Dedifferentiated amniotic fluid mesenchymal stem cell (primary cell): ENCODE measurements around the gene CADPS2.

Experiments
- DNase-seq: peaks from one replicate; pipeline ENCODE4 v3.0.0-alpha.2; 2016; ENCODE audit errors: extremely low spot score

Gene CADPS2

DNA sequence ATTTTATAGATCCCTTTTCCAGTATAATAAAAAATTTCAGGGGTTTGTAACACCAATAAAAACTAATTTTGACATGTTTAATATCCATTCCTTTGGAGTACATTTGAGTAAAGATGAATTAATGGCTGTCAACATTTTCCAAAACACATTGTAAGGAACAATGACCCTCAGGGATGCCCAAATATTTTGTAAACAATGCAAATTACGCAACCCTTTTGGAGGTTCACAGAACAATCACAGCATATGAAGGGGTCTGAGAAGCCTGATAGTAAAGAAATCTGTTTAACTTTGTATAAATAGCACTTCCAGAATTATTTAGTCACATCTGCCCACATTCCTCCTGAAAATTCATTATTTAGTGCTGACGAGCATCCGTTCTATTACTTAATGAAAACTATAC lies 428.9 kb downstream of the CADPS2 start:
- DNase-seq: no peak

DNA sequence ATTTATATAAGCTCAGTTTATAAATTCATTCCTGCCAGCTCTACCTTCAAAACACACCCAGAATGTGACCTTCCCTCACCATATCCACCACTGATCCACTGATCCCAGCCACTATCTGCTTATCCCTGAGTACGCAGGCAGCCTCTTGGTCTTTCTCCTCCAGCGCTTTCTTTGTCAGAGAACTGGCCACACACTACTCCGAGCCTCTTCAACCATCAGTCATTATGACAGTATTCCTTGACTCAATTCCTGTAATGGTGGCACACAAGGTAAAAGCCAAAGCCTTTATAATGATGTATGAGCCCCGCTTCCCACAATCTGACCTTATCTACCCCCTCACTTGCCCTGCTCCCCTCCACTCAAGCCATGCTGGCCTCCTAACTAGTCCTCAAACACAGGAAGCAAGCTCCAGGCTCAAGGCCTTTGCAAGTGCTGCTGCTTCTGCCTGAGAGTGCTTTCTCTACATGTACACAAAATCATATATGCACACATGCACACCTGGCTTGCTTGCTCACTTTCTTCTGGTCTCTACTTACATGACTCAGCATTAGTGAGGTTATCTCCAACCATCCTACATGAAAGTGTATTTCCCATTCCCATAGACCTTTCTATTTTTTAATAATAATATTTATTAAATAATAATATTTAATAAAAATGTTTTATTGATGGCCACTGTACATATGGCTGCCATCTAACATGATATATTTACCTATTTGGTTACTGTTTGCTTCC lies 431.3 kb downstream of the CADPS2 start:
- no peak for DNase-seq

DNA sequence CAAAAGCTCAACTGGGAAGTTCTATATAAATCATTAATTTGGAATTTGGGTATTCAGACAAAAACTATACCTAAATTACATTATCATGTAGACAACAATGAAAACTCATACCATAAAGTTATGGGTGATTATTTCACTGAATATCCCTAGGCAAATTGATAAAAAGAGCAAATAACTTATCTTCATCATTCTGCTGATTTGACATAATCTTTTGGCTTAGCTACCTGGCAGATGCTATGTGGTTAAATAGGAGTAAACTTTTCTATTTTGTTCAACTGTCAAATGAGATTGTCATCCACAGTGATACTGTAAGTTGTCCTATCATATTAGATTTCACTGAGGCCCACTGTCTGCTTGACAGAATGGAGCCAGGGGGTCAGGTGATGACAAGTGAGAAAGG lies 432.8 kb downstream of the CADPS2 start:
- no peak for DNase-seq

DNA sequence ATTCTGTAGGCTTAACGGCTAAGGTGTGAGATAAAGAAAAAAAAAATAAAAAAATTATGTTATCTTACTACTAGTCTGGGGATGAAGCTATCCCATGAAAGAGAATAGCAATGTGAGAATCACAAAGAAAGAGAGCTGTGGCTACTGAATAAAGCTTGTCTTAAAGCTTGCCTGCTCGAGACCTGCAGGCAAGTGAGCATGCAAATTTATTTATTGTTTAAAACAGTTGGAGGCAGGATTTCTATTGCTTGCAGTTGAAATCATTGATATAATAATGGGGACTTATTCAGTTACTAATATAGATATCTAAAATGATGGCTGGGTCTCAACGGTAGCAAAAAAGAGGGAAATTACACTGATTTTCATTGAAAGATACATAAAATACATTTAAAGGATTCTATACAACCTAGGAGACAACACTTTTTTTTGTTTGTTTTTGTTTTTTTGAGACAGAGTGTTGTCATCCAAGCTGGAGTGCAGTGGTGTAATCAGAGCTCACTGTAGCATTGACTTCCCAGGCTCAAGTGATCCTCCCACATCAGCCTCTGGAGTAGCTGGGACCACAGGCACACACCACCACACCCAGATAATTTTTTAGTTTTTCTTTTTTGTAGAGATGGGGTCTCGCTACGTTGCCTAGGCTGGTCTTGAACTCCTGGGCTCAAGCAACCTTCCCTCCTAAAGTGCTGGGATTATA lies 437.2 kb downstream of the CADPS2 start:
- DNase-seq: no peak

DNA sequence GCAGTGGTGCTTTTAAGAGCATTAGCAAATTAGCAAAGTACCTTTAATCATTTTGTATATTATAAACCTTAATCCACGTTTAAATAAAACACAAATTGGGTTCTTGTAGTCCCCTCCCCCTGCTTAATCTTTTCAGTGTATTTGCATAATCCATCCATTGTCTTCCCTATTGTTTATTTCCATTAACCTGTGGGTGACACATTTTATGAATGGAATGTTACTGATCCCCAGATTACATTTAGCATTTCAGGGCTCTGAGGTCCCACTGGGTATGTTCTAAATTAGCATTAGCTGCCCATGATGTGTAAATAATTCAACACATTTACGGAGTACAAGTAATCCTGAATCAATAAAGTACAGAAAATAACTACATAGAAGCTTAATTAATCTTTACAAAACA lies 443.3 kb downstream of the CADPS2 start:
- DNase-seq: no peak

DNA sequence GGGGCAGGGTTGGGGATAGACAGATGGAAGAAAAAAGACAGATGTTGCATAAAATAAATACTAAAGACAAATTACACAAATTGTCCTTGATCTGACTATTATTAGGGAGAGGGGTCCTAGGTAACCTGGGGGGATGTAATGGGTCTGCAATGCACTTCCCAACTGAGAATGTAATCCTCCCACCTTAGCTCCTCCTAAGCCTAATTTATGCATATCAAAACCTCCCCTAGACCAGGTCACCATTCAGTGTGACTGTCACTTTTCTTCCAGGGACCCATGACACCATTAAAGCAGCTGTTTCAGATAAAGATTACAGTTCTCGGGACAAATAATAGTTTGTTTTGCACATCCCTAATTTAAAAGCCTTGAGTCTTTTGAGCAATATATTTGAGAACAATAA lies 447.8 kb downstream of the CADPS2 start:
- DNase-seq: no peak

DNA sequence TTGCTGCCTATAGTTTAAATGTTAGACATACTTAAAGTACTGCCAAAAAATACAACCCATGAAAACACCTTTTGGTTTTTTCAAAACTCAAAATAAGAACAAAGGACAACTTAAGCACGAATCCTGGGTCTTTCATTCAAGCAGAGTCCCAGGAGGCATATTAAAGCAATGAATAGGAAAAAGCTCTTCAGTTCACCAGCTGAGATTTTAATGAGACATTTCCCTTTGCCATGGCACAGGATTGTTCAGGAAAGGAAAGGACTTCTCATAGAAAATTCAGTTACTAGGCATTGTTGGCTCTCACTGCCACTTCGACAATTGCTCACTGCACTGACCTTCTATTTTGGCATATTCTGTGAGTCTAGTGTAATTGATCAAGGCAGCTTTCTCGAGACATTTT lies 448.3 kb downstream of the CADPS2 start:
- no peak for DNase-seq

DNA sequence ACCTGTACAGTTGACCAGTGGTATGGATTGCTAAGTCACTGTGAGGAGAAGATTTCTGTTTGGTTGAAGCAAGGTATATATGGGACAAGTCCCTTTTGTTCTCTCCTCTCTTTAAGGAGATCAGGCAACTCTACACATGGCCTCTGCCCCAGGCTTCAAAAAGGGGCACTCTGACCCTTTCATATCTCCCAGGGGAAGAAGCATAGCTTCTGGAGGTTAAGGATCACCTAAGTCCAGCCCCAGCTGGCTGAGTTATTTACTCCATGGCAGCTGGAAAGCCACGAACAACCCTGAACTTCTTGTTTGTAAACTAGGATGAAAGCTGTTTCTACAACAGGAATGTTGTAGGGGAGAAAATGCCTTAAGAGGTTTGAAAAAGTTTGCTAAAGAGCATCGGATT lies 452.5 kb downstream of the CADPS2 start:
- DNase-seq: no peak

DNA sequence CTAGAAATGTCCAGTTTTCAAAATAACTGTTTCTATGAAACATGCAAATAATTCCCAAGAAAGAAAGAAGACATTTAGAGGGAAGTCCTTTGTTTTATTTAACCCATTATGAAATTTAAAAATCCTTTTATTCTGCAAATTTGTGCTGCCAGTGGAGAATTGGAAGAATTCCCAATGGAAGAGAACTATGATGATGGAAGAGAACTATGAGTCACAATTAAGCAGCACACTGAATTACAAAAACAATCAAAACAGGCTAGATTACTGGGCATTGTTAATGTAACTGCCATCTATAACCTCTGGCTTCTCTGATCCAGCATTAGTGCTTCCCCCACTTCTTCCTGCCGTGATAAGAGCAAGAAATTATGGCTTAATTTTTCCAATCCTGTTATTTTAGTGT lies 455.6 kb downstream of the CADPS2 start:
- no peak for DNase-seq

DNA sequence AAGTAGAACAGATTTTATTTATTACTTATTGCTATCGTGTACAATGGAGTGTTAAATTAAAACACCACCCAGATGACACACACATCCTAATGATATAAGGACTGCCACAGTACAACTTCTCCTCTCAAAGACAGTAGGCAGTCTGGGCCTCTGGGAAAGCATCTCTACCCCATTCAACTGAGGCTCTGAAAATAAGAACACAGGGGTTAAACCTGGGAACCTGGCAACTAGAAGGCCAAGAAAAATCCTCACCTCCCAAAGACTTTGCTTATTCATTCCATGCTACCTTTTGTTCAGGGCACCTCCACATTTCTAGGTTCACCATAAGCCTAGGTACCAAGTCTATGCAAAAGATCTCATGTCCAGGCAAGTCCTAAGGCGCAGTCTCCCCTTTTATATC lies 456.3 kb downstream of the CADPS2 start:
- DNase-seq: no peak

DNA sequence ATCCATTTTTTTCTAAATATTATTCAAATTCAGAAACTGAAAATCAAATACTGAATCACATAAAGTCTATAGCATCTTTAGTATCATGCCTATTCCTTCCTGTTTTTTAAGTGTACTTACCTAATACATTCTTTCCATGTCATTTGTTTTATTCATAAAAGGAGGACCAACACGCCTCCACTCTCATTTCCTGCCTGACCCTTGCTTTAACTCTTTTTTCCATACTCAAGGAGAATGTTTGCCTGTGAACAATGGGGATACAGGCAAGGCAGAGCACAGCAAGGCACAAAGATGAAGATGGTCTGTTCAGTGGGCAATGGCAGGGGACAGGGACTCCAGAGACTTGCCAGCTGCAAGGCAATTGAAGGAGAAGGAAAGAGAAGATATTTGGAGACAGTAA lies 460.5 kb downstream of the CADPS2 start:
- DNase-seq: no peak

DNA sequence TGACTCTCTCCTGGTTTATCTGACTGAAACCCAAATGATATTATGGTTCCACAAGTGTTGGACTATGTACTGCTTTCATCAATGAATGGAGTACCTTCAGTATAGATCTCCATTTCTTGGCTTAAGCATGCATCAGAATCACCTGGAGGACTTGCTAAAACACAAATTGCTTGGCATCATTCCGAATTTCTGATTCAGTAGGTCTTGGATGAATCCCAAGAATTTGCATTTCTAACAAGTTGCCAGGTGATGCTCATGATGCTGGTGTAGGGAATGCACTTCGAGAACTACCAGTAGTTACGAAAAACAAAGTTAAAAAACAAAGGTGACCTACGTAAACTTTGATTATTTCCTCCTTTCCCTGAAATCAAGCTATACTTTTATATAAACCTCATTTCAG lies 462.7 kb downstream of the CADPS2 start:
- no peak for DNase-seq

DNA sequence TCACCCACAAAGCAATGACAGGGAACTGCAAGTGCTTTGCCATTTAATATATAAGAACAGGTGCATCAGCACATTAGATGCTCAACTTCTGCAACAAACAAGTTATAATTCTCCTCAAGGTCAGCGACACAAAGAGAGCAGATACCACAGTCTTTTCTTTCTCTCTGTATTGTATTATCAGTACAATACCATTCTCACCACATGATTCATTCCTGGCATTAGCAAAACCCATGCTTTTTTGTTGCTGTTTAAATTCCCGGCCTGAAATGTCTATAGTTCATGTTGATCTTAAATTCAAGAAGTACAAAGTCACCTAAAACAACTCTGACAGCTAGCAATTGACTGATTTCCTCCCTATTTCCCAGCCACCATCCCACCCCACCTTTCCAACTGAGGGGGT lies 469.9 kb downstream of the CADPS2 start:
- DNase-seq: no peak

DNA sequence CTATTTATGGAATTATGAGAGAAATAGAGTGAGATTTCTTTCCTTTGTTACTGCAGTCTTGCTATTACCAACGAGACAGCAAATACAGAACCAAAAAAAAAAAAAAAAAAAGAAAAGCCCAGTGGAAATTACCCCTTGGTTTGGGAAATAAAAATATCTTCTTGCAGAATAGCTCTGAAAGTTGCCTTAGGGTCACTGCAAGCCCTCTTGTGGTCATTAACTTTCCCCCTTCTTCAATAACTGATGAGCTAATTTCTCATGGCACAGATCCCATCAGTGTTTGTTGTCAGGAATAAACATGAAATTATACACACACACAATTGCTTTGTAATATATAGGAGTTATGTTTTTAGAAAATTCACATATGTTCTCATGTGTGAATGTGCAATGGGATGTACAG lies 470.8 kb downstream of the CADPS2 start:
- DNase-seq: no peak

DNA sequence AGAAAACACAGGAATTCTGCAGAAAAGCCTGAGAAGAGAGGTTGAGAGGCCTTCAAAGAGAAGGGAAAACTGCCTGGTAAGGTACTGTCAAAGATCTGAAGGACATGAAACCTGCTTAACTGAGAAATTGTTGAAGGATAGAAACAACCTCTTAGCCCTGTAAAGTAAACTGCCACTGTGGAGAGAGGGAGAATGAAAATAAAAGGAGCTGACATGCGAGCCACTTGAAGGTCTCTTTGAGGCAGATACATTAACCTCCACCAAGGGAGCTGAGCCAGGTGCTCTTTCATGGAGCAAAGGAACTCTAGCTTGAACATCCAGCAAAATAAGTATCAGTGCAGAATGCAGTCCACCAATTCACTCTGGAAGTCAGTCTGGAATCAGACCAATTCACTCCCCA lies 472.9 kb downstream of the CADPS2 start:
- DNase-seq: no peak

DNA sequence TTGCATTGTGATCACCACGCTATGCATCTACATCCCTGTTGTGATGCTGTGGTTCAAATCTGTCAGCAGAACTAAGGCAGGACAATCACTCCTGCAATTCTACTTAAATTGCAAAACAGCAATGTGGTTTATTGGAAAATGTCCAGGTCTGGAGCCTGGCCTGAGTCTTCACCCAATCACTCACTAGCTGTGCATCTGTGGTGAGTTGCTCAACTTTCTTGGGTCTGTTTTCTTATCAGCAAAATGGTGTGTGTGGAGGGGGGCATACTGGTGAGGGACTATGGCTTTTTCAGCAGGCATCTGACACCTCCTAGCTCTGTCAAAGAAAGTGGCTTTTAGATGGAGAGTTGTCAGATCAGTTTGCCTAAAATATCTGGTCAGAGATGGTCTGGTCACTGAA lies 473.4 kb downstream of the CADPS2 start:
- DNase-seq: peak; percentile 40

DNA sequence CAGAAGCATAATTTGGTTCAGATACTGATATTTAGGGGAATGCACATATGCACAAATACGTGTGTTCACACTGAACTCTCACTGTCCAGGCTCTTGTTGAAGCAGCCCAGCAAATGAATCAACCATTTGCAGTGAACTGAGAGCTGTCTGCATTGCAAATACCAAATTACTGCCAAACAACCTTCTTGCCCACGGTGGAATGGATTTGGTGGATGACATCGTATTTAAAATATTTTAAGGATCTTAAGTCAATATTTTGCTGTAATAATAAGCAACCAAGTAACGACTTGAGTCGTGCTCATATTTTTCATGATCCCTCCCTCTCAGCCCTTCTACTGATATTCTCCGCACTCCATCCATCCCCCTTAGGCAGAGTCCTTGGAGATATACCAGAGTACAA lies 473.8 kb downstream of the CADPS2 start:
- no peak for DNase-seq

DNA sequence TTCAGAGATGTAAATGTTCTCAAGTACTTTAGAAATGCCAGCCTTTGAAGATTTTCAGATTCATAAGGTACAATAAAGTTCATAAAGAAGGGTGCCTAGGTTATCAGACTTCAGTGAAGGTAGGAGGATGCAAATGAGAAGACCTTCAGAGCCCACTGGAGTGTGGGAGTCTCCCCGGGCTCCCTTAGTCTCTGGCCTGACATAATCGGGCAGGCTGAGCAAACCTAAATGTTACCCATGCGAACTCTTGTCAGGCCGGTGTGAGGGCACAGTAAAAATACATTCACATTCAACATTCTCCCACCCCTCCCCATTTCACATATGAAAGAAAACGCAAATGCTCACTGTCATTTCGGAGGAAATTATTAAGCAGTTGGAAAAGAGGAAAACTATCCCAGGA lies 479.1 kb downstream of the CADPS2 start:
- no peak for DNase-seq

DNA sequence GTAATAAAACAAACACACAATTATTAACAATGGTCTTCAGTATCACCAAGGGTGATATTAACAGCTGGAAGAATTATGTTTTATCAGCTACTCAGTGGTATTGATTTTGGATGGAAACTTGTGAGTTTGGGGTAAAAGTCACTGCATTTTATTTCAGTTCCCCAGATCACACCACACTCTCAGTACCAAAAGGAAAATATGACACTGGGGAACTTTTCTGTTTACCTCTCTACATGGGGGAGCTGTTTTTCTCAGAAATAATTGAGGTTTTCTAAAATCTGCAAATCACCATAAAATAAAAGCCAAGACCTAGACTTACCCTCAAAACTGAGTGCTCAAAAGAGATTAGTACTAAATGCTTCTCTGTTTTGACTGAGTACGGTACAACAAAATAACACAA lies 483.1 kb downstream of the CADPS2 start:
- DNase-seq: no peak

DNA sequence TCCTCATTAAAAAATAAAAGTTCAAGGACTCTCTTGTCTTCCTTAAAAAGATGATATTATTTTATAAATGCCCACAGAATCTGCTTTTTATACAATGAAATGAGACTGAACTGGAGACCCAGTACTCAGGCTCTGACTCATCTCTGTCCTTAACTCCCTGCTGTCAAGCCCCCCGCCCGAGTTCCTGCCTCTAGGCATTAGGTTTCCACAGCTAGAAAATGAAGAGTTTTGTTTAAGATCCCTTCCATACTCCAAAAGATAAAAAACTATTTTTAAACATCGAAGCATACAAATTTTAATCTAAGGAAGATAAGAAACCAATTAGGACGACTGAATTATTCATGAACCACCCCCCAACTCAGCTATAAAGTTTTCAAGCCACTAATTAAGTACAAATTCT lies 484.0 kb downstream of the CADPS2 start:
- no peak for DNase-seq

DNA sequence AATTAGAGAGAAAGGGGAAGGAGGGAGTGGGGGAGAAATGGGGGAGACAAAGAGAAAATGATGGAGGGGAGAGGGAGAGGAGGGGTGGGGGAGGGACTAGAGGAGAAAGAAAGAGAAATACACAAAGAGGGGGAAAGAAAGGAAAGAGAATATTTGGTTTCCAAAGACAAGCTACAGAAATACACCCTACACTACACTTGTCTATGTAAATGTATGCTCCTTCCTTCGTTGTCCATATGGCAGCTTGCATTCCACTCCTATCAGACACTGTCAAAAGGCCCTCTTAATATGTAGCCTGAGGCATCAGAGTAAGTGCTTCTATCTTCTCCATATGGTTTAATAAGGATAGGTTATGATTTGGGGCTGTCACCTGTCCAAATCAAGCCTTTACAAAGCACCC lies 488.9 kb downstream of the CADPS2 start:
- no peak for DNase-seq

DNA sequence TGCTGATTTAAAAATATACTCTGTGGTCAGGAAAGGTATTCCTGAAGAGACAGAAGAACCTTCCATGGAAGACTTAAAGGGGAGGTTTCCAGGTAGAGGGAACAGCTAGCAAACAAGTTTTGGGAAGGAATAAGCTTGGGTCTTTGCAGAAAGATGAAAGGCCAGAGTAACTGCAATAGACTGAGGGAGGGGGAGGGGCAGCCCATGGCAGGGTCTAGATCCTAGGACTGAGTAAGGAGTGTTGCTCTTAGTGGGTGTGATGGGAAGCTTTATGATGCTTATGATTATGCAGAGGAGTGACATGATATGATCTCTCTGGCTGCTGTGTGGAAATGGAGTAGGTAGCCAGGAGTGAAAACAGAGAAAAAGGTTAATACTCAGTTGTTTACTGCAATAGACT lies 491.7 kb downstream of the CADPS2 start:
- no peak for DNase-seq

DNA sequence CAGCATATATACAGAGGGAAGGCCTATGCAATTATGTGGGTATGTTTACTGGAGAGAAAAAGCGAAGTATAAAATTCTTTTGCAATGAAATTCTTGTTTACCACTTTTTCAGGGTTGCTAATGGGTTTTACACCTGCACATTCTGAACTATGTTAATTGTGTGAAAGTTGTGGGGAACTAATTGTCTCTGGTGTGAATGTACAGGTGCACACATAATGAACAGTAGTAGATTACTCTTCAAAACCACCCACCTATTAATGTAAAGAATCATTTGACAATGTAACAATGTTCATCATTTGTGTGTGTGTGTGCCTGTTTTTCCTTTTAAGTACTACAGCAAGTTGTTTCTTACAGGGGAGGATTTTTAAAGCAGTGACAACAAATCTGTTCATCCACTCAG lies 501.7 kb downstream of the CADPS2 start:
- DNase-seq: no peak

DNA sequence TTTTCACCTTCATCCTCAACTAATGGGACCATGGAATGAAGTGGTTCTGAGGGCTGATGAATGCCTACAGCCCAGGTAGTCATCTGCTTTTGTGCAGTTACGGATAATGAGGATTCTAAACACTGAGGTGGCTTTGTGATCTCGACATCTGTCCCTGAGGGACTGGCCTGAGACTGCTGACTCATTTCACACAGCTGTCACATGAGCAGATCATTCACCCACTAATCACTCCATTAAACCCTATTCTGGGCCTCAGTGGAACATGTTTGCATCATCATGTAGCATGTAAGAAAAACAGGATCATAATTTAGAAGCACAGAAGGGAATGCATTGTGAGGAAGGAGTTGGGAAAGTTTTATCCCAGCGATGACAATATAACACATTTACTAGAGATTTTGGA lies 502.3 kb downstream of the CADPS2 start:
- DNase-seq: no peak
